Measurements from ENCODE around the gene UNC79. TPM values are rescaled to one million over a fixed set of nuclear protein-coding genes. Genes with fewer than 3 reads are reported as not detected.

UNC79 gene
- total RNA-seq, 2 experiments from 2014 or later = 0.04 to 0.05 TPM

DNA sequence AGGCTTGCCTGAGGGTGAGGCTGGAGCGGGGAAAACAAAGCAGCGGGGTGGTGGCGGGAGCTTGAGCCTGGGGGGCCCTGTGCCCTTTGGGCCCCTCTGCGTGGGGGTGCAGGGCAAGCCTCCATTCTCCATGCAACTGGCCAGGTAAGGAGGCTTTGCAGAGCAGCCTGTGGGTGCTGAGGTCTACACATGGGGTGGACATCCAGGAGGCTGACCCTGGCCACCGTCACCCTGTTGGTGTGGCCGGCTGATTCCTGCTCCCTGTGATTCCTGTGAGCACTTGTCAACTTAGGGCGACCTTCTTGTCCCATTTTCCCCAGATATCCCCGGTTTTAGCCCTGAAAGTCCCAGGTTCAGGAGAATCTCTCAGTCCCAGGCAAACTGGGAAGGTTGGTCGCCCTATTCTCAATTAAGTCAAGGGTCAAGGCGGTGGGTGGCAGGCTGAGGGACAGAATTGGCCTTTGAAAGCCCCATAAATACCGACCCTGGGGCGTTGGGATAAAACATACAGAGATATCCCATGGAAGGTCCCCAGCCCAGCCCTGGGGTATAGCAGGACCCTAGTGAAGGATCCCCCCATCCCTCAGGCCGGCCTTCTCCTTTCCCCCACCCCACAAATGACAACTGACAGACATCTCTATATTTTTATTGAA, 287.1 kb downstream of the UNC79 start:
- intact Hi-C loops (cut with micrococcal nuclease) = no loop called here
- CTCF ChIA-PET = no interaction called here
- H3K36me3 Mint-ChIP-seq (ENCODE audit: low read depth) = no peaks in the 10 kb centered on the region
- ATAC-seq = no peak
- TF ChIP-seq, protein P1, sequence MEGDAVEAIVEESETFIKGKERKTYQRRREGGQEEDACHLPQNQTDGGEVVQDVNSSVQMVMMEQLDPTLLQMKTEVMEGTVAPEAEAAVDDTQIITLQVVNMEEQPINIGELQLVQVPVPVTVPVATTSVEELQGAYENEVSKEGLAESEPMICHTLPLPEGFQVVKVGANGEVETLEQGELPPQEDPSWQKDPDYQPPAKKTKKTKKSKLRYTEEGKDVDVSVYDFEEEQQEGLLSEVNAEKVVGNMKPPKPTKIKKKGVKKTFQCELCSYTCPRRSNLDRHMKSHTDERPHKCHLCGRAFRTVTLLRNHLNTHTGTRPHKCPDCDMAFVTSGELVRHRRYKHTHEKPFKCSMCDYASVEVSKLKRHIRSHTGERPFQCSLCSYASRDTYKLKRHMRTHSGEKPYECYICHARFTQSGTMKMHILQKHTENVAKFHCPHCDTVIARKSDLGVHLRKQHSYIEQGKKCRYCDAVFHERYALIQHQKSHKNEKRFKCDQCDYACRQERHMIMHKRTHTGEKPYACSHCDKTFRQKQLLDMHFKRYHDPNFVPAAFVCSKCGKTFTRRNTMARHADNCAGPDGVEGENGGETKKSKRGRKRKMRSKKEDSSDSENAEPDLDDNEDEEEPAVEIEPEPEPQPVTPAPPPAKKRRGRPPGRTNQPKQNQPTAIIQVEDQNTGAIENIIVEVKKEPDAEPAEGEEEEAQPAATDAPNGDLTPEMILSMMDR (IDR thresholded peaks at IDR 0.05) = no peak
- no peak overlapping the region for H3K4me3 Mint-ChIP-seq
- DNase-seq = no peak
- no peaks in the 10 kb centered on the region for H3K4me1 Mint-ChIP-seq (ENCODE audit: low read depth)
- POLR2A ChIA-PET = no interaction called here
- H3K9me3 Mint-ChIP-seq = no peaks in the 10 kb centered on the region
- no peak overlapping the region for H3K27ac Mint-ChIP-seq
- peaks cover 3% of the 10 kb centered on the region for H3K27me3 Mint-ChIP-seq

DNA sequence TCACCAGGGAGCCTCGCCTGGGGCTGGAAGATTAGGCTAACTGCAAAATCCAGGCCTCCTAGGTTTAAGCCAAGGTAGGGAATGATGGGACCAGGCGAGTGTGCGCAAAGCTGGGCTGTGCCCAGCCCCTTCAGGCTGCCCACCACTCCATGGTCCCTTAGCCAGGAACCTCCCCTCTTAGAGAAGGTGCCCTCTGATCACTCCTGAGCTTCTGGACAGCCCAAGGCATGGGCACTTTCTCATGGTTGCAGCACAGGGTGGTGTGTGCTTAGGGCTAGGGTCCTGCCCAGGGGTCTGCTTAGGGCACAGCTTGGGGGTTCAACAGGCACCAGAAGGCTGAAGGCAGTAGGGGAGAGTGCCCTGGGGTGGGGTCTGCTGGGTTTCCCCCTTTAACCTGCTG, 288.5 kb downstream of the UNC79 start:
- ChIA-PET POLR2A (no interaction called here), CTCF (interaction anchor here (1.3 kb wide), 1 partner anchor 34 kb away, joined by 4 read pairs; no protein-coding TSS in a partner anchor)
- ATAC-seq (no peak), DNase-seq (no peak)
- H3K4me1 Mint-ChIP-seq (ENCODE audit: low read depth) = no peaks in the 10 kb centered on the region
- H3K36me3 Mint-ChIP-seq (ENCODE audit: low read depth) = no peaks in the 10 kb centered on the region
- TF ChIP-seq, protein P1 (IDR thresholded peaks at IDR 0.05) = no peak
- H3K4me3 Mint-ChIP-seq = no peak overlapping the region
- H3K9me3 Mint-ChIP-seq = no peaks in the 10 kb centered on the region
- no peak overlapping the region for H3K27ac Mint-ChIP-seq
- peaks cover 3% of the 10 kb centered on the region for H3K27me3 Mint-ChIP-seq
- intact Hi-C loops (cut with micrococcal nuclease) = no loop called here

DNA sequence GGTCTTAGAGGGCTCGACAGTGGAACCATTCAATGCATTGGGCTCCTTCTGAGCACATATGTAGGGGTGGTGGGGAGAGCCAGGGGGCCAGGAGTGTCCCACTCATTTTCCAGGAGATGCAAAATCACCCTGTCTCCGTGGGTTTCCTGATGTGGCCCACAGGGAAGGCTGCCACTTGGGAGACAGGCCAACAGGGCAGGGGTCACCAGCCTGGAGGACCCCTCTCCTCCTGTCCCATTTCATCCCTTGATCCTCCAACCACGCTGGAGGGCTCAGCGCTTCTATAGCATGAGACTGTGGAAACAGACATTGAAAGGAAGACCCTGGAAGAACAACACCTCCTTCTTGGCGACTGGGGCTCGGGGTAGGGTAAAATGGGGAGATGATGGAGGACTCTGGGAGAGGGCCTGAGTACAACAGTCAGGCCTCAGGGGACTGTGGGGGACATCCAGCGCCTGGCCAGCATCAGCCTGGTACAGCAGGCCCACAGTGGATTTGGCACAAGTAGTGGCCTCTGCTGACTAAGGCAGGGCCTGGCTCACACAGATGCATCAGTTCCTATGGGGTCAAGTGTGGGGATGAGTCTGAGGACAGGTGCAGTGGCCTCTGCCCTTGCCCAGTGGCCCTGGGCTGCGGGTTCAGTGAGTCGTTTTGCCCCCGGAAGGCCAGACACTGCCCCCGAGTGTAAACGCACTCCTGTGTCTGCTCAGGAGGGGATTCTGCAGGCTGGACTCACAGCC, 289.5 kb downstream of the UNC79 start:
- TF ChIP-seq, protein P1 (IDR thresholded peaks at IDR 0.05) = no peak
- ChIA-PET CTCF (no interaction called here), POLR2A (no interaction called here)
- Mint-ChIP-seq H3K4me1 (ENCODE audit: low read depth) (no peaks in the 10 kb centered on the region), H3K27ac (no peak overlapping the region), H3K4me3 (no peak overlapping the region), H3K36me3 (ENCODE audit: low read depth) (no peaks in the 10 kb centered on the region), H3K9me3 (no peaks in the 10 kb centered on the region), H3K27me3 (peaks cover 3% of the 10 kb centered on the region)
- intact Hi-C loops (cut with micrococcal nuclease) = no loop called here
- ATAC-seq = no peak
- DNase-seq = no peak

DNA sequence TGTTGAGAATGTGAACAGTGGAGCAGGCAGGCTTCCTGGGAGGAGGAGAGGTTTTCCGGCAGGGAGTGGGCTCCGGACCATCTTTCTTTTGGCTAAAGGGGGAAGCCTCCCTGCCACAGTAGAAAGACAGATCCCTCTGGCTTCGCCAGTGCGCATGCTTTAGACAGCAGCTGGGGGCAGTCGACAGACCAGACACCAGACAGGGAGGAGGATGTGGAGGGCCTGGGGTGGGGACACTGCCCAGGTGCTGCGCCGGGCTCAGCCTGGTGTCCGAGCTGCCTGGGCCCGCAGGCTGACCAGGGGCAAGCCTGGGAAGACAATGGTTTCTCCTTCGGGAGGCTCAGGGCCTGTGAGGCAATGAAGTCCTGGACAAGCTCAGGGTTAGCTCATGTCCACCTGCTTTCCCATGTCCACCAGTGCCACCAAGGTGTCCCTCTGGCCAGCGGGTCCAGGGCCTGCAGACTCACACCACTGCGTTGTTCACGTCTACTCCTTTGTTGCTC, 290.3 kb downstream of the UNC79 start:
- no peak for ATAC-seq
- DNase-seq = no peak
- ChIA-PET CTCF (no interaction called here), POLR2A (no interaction called here)
- Mint-ChIP-seq H3K9me3 (no peaks in the 10 kb centered on the region), H3K27ac (no peak overlapping the region), H3K4me1 (ENCODE audit: low read depth) (no peaks in the 10 kb centered on the region), H3K27me3 (no peaks in the 10 kb centered on the region), H3K36me3 (ENCODE audit: low read depth) (no peaks in the 10 kb centered on the region), H3K4me3 (no peak overlapping the region)
- intact Hi-C loops (cut with micrococcal nuclease) = no loop called here
- TF ChIP-seq, protein P1 (IDR thresholded peaks at IDR 0.05) = no peak

DNA sequence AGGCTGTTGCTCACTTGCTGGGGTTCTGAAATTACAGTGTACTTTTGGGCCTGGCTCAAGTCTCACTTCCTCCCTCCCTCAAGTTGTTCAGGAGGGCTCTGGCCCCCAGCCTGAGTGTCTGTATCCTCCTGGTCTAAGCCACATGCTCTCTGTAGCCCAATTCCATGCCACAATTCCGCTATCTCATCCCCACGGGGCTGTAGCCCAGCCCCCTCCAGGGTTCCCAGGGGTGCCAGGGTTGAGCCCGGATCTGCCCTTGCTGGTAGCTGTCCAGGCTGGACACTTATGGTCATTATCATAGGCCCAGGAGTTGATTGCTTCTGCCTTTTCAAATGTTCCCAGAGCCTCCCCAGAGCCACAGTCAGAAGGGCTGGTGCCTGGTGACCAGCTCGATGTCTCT, 292.3 kb downstream of the UNC79 start:
- Mint-ChIP-seq H3K9me3 (no peaks in the 10 kb centered on the region), H3K36me3 (ENCODE audit: low read depth) (no peaks in the 10 kb centered on the region), H3K27ac (no peak overlapping the region), H3K27me3 (no peaks in the 10 kb centered on the region), H3K4me1 (ENCODE audit: low read depth) (no peaks in the 10 kb centered on the region), H3K4me3 (no peak overlapping the region)
- DNase-seq (no peak), ATAC-seq (no peak)
- ChIA-PET POLR2A (no interaction called here), CTCF (interaction anchor here (1.2 to 1.9 kb wide), 2 partner anchors 15 to 67 kb away, joined by 3 to 4 read pairs; no protein-coding TSS in a partner anchor)
- TF ChIP-seq, protein P1 (IDR thresholded peaks at IDR 0.05) = no peak
- intact Hi-C loops (cut with micrococcal nuclease) = no loop called here
